Stimulated activated CD8-positive, alpha-beta memory T cell treated with anti-CD3 and anti-CD28 coated beads, Interleukin-12 subunit alpha, Interleukin-12 subunit beta, amount 100 ng/mL, for 24 hours (primary cell): ENCODE results near the gene NINJ2.

Source experiments
- DNase-seq: peaks from one replicate; pipeline ENCODE4 v3.0.0-alpha.2; 2020; ENCODE audit errors: extremely low read depth

NINJ2 gene

DNA sequence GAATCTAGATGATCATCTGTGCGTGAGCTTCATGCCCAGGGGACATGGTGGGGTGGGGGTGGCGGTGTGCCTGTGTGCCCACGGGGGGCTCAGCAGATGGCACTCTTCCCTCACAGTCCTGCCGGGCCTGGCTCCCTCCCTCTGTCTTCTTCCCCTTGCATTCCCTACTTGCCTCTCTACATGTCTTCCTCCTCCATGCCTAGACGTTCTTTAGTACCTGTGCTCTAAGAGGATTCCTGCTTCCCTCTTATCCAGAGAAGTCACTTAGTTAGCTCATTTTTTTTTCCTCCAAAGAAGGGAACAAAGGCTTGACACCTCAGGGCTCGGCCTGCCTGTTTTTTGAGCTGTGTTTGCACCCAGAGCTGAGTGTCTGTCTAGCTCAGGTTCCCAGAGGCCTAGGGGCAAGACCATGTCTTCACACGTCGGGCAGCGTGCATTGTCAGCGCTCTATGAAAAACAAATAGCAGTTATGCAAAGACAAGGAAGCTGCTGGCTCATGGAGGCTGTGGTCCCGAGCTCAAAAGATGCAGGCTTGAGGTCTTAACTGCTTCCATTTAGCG, 48.8 kb downstream of the NINJ2 start:
- DNase-seq: no peak

DNA sequence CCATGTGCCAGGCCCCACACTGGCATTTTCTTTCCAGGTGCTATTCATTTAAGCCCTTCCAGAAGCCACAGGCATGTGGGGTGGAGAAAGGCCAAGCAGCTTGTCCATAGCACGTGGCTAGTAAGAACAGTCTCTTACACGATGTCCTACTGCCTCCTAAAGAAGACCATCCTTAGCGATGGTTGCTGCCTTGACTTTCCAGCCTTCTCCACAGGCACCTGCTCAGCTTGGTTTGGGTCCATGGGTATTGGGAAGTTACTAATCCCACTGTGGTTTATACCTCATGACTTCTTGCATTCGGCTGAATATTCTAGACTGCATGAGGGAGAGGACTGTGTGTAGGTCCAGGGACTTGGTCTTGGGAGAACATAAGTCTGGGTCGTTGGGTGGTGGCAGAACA, 49.2 kb downstream of the NINJ2 start:
- no peak for DNase-seq

DNA sequence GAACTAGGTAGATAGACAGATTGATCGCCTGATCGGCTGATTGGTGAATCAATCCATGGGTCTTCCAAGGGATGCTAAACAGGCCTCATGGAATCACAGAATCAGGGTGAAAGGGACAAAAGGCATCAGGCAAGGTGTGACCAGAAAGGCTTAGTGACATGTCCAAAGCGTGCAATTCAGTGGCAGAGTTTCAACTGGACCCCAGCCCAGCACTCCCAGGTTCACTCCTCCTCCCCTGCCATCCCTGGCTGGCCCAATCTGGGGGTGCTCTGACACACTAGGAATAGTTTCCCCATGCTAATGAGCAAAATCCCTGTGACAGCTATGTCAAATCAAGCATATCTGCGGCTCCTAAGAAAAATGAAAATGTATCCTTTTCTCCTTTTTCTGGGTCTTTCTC, 50.4 kb downstream of the NINJ2 start:
- DNase-seq: no peak

DNA sequence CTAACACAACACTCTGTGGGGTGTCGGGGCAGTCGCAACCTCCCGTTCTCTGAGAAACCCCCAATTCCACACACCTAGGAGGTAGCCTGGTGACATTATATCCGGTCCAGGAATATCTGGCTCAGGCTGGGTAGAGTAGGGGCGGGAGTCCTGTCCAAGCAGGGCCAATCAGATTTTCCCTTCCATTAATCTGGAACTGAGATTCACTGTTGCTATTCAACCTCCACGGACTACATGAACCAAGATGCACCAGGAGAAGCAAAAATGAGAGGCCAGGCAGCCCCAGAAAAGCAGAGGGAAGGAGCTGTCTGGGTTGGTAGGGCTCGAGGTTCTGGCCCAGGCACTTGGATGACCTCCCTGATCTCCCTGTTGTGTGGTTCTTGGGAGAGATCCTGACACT, 51.0 kb downstream of the NINJ2 start:
- no peak for DNase-seq

GRCh38 chr12:611721-612120, 51.5 kb downstream of the NINJ2 start:
- no peak for DNase-seq

DNA sequence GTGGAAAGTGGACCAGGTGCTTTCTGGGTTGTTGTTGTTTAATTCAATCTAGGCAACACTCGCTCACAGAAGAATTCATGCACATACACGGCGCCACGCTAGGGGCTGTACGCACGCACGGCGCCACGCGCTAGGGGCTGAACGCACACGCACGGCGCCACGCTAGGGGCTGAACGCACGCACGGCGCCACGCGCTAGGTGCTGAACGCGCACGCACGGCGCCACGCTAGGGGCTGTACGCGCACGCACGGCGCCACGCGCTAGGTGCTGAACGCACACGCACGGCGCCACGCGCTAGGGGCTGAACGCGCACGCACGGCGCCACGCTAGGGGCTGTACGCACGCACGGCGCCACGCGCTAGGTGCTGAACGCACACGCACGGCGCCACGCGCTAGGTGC, 54.3 kb downstream of the NINJ2 start:
- no peak for DNase-seq

DNA sequence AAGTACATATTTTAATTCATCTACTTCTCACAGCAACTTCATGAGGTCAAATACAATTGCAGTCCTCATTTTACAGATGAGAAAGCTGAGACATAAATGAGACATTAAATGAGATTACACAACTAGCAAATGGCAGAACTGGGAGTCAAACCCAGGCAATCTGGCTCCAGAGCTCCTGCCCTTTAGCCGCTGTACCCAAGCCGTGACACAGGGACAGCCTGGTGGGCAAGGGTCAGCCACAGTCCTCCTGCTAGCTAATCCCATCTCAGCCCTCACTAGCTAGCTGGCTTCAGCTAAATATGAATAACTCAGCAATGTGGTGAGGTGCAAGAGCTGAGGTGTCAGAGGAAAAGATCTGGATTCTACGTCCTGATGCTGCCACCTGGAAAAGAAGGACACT, 54.8 kb downstream of the NINJ2 start:
- no peak for DNase-seq

- no peak for DNase-seq
Measured at GRCh38 chr12:607541-608001, 55.7 kb downstream of the NINJ2 start.

DNA sequence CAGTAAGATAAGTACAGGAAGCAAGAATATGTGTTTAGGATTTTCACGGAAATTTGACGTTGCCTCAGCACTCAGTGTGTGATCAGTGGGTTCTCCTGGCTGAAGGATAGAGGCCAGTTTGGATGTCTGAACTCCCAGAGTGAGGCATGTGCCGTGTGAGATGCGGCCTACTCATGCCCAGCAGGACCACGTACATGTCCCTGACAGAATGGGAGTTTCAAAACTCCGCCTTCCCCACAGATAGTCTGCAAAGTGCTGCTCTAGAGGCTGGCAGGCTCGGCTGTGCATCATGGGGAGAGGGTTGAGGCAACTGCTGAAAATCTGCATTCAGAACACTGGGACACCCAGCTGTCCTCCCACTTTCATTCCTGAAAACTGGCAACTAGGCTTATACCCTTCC, 58.3 kb downstream of the NINJ2 start:
- no peak for DNase-seq

GRCh38 chr12:602700-603068, 60.6 kb downstream of the NINJ2 start:
- no peak for DNase-seq

DNA sequence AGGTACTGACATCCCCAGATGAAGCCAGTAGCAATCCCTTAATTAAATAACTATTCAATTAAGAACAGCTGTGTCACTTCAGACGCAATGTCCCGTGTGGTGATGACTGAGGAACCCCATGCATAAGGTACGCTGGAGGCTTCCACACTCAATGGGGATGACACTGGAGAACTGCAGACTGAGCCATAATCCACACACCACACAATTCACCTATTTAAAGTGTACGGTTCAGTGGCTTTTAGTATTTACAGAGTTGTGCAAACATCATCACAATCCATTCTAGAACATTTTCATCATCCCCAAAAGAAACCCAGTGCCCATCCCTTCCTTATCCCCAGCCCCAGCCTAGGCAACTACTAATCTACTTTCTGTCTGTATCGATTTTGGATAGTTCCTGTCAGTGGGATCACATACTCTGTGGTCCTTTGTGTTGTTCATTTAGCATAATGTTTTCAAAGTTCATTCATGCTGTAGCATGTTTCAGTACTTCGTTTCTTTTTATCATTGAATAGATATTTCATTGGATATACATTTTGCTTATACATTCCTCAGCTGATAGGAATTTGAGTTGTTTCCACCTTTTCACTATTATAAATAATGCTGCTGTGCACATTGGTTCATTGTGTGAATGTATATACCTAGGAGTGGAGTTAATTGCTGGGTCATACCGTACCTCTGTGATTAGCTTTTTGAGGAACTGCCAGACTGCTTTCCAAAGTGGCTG, 61.1 kb downstream of the NINJ2 start:
- DNase-seq: no peak

DNA sequence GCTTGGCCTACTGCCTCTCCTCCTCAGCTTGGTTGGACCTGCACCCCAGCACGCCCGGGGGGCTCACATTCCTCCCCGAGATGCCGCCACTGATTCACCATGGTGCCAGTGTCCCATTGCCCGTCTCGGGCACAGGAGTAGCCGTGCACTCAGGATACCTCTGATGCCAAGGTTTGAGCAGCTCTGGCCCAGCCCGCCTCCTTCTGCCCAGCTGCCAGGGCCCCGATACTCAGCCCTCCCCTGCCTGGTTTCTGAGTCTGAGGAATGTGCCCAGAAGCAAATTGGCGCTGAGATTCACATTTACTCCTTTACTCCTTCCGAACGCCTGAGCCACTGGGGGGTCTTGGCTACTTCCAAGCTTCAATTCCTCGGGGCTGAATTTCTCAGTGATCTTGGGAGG, 63.5 kb downstream of the NINJ2 start:
- no peak for DNase-seq

GRCh38 chr12:597926-598568, 65.2 kb downstream of the NINJ2 start:
- no peak for DNase-seq

GRCh38 chr12:593396-594270, 69.6 kb downstream of the NINJ2 start:
- DNase-seq: no peak

DNA sequence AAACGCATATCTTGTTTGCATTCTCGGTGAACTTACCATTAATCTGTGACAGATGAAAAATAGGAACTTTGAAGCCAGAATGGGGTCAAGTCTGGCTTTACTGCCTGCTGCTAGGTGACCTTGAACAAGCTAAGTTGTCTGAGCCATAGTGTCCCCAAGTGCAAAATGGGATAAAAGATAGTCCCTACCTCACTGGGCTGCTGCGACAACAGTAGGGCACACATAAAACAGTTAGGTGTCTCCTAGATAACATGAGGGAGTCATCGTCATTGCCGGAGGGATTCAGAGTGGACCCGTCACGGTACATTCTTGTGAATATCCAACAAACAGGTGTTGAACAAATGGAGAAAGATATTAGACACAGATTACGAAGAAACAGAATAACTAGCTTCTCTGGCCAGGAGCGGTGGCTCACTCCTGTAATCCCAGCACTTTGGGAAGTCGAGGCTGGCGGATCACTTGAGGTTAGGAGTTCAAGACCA, 71.2 kb downstream of the NINJ2 start:
- no peak for DNase-seq

DNA sequence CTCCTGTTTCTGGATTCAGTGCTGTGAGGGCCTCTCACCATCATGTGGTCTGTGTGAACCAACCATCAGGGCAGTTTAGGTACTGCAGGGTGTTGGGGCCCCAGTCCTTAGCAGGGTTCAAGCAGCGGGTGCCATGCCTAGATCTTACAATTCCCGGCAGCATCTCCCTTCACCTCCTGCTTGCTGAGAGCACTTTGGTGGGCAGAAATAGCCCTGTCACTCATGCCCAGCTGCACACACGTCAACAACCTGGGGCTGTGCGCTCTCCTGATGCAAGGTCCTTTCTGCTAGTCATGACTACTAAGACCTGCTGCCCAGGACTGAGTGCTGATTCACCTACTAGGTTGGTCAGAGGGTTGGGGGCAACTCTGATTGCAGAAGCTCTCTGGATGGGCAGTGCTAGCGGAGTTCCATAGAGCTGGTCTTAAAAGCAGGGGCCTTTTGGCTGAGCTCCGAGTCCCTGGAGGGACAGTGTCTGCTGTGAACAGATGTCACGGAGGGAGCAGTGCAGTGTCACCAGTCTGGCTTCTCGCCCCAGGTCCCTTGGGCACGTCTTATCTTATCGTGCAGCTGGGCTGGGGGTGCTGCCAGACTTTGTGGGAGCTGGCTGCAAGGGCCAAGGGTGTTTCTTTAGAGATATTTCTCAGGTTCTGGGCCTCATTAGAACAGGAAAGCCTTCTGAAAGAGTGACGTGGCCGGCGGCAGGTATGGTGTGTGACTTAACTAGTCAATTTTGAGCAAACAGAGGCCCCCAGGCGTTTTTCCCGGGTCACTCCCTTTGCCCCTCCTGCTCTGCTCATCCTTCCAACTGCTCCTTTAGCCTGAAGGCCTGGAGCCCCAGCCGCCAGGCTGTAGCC, 71.8 kb downstream of the NINJ2 start:
- no peak for DNase-seq

DNA sequence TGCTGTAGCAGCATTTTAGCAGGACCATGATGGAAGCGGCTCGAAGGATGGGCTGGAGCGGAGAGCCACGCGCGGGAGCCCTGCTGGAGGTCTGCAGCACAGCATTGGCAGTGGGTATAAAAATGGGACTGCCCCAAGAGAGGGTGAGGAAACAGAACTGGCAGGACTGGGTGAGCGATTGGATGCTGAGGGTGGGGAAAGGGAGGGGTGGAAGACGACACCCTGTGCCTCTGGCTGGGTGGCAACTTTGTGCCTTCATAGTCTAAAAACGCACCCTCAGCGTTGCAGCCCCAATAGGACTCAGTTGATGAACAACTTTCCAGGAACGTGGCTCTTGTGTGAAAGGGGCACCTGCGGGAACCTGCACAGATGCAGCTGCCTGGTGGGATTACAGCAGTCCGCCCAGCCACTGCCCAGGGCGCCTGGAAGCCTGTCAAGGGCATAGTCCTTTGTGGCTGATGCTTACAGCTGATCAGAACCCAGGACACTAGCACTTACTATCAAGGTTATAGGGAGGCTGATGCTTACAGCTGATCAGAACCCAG, 73.0 kb downstream of the NINJ2 start:
- DNase-seq: no peak

GRCh38 chr12:588646-589045, 74.6 kb downstream of the NINJ2 start:
- DNase-seq: no peak

GRCh38 chr12:588024-588322, 75.3 kb downstream of the NINJ2 start:
- no peak for DNase-seq

GRCh38 chr12:587132-588023, 75.9 kb downstream of the NINJ2 start:
- no peak for DNase-seq
